Activated naive CD4-positive, alpha-beta T cell treated with anti-CD3 and anti-CD28 coated beads, Interleukin-2, amount 50 U/mL, for 24 hours (primary cell): ENCODE data around the gene DLGAP3.
A peak's percentile ranks its signal among the peaks of the same experiment; 100 is the strongest.

Experiments used
- H3K27ac Mint-ChIP-seq: one replicate; pipeline ENCODE4 v1.8.0; 2021; ENCODE audit warnings: mild to moderate bottlenecking, mixed read lengths
- H3K27me3 Mint-ChIP-seq: one replicate; pipeline ENCODE4 v1.8.0; 2021; ENCODE audit warnings: mixed read lengths
- H3K36me3 Mint-ChIP-seq: one replicate; pipeline ENCODE4 v1.8.0; 2021; ENCODE audit warnings: mixed read lengths
- H3K4me1 Mint-ChIP-seq: one replicate; pipeline ENCODE4 v1.8.0; 2021; ENCODE audit warnings: mixed read lengths
- H3K4me3 Mint-ChIP-seq: one replicate; pipeline ENCODE4 v1.8.0; 2021; ENCODE audit warnings: mild to moderate bottlenecking, mixed read lengths
- H3K9me3 Mint-ChIP-seq: one replicate; pipeline ENCODE4 v1.8.0; 2021; ENCODE audit warnings: mixed read lengths

DLGAP3 gene

GRCh38 chr1:34868230-34869049, 61.0 kb downstream of the DLGAP3 start:
- no peak overlapping the region for H3K4me3 Mint-ChIP-seq
- H3K27me3 Mint-ChIP-seq = peaks cover 9% of the 10 kb centered on the region
- no peaks in the 10 kb centered on the region for H3K36me3 Mint-ChIP-seq
- peaks cover 39% of the 10 kb centered on the region for H3K4me1 Mint-ChIP-seq
- H3K27ac Mint-ChIP-seq = no peak overlapping the region
- no peaks in the 10 kb centered on the region for H3K9me3 Mint-ChIP-seq

GRCh38 chr1:34867415-34867814, 62.0 kb downstream of the DLGAP3 start:
- no peaks in the 10 kb centered on the region for H3K36me3 Mint-ChIP-seq
- peak overlapping the region; percentile 64 for H3K4me3 Mint-ChIP-seq
- no peaks in the 10 kb centered on the region for H3K9me3 Mint-ChIP-seq
- H3K4me1 Mint-ChIP-seq = peaks cover 49% of the 10 kb centered on the region
- peaks cover 6% of the 10 kb centered on the region for H3K27me3 Mint-ChIP-seq
- H3K27ac Mint-ChIP-seq = peak overlapping the region; percentile 66

GRCh38 chr1:34866762-34867109, 62.7 kb downstream of the DLGAP3 start:
- H3K4me1 Mint-ChIP-seq = peaks cover 50% of the 10 kb centered on the region
- no peaks in the 10 kb centered on the region for H3K27me3 Mint-ChIP-seq
- H3K36me3 Mint-ChIP-seq = no peaks in the 10 kb centered on the region
- no peak overlapping the region for H3K27ac Mint-ChIP-seq
- peak overlapping the region; percentile 87 for H3K4me3 Mint-ChIP-seq
- no peaks in the 10 kb centered on the region for H3K9me3 Mint-ChIP-seq

- peak overlapping the region; percentile 92 for H3K27ac Mint-ChIP-seq
- peaks cover 45% of the 10 kb centered on the region for H3K4me1 Mint-ChIP-seq
- no peaks in the 10 kb centered on the region for H3K9me3 Mint-ChIP-seq
- no peaks in the 10 kb centered on the region for H3K27me3 Mint-ChIP-seq
- peak overlapping the region; percentile 87 for H3K4me3 Mint-ChIP-seq
- H3K36me3 Mint-ChIP-seq = no peaks in the 10 kb centered on the region
Measured at GRCh38 chr1:34865981-34866761, 63.3 kb downstream of the DLGAP3 start.

- H3K27me3 Mint-ChIP-seq = no peaks in the 10 kb centered on the region
- H3K36me3 Mint-ChIP-seq = no peaks in the 10 kb centered on the region
- H3K27ac Mint-ChIP-seq = peak overlapping the region; percentile 80
- peak overlapping the region; percentile 42 for H3K4me3 Mint-ChIP-seq
- no peaks in the 10 kb centered on the region for H3K9me3 Mint-ChIP-seq
- peaks cover 45% of the 10 kb centered on the region for H3K4me1 Mint-ChIP-seq
Measured at GRCh38 chr1:34865573-34865972, 63.9 kb downstream of the DLGAP3 start.

- Mint-ChIP-seq H3K27me3 (no peaks in the 10 kb centered on the region), H3K9me3 (no peaks in the 10 kb centered on the region), H3K36me3 (no peaks in the 10 kb centered on the region), H3K4me3 (peak overlapping the region; percentile 71), H3K27ac (peak overlapping the region; percentile 80), H3K4me1 (peaks cover 53% of the 10 kb centered on the region)
Measured at GRCh38 chr1:34864759-34865158, 64.7 kb downstream of the DLGAP3 start.

GRCh38 chr1:34863501-34863900, 65.9 kb downstream of the DLGAP3 start:
- Mint-ChIP-seq H3K27ac (peak overlapping the region; percentile 80), H3K4me1 (peaks cover 58% of the 10 kb centered on the region), H3K27me3 (no peaks in the 10 kb centered on the region), H3K9me3 (no peaks in the 10 kb centered on the region), H3K4me3 (no peak overlapping the region), H3K36me3 (no peaks in the 10 kb centered on the region)

- Mint-ChIP-seq H3K36me3 (no peaks in the 10 kb centered on the region), H3K27me3 (no peaks in the 10 kb centered on the region), H3K27ac (peak within 1 kb of the TSS; percentile 99), H3K4me1 (peaks cover 63% of the 10 kb centered on the region), H3K9me3 (no peaks in the 10 kb centered on the region), H3K4me3 (peak within 1 kb of the TSS; percentile 95)
Measured at GRCh38 chr1:34859446-34860200, 69.8 kb downstream of the DLGAP3 start, which contains the start of gene SMIM12. TSS of gene SMIM12 (minus strand) at chr1:34859749. CDS start at chr1:34855977, 3,772 bp downstream.

- Mint-ChIP-seq H3K36me3 (no peaks in the 10 kb centered on the region), H3K4me1 (peaks cover 56% of the 10 kb centered on the region), H3K9me3 (no peaks in the 10 kb centered on the region), H3K27me3 (no peaks in the 10 kb centered on the region), H3K27ac (peak overlapping the region; percentile 99), H3K4me3 (peak overlapping the region; percentile 95)
Measured at GRCh38 chr1:34858901-34859445, 70.5 kb downstream of the DLGAP3 start.

GRCh38 chr1:34856697-34857096, 72.8 kb downstream of the DLGAP3 start:
- Mint-ChIP-seq H3K4me3 (no peak overlapping the region), H3K4me1 (peaks cover 50% of the 10 kb centered on the region), H3K9me3 (no peaks in the 10 kb centered on the region), H3K27ac (peak overlapping the region; percentile 51), H3K27me3 (no peaks in the 10 kb centered on the region), H3K36me3 (no peaks in the 10 kb centered on the region)

GRCh38 chr1:34852677-34853217, 76.7 kb downstream of the DLGAP3 start:
- H3K4me3 Mint-ChIP-seq = no peak overlapping the region
- H3K27ac Mint-ChIP-seq = no peak overlapping the region
- no peaks in the 10 kb centered on the region for H3K27me3 Mint-ChIP-seq
- H3K36me3 Mint-ChIP-seq = peaks cover 6% of the 10 kb centered on the region
- peaks cover 40% of the 10 kb centered on the region for H3K4me1 Mint-ChIP-seq
- no peaks in the 10 kb centered on the region for H3K9me3 Mint-ChIP-seq

- H3K27ac Mint-ChIP-seq = no peak overlapping the region
- H3K4me1 Mint-ChIP-seq = peaks cover 29% of the 10 kb centered on the region
- H3K4me3 Mint-ChIP-seq = no peak overlapping the region
- H3K27me3 Mint-ChIP-seq = no peaks in the 10 kb centered on the region
- H3K36me3 Mint-ChIP-seq = peaks cover 6% of the 10 kb centered on the region
- H3K9me3 Mint-ChIP-seq = no peaks in the 10 kb centered on the region
Measured at GRCh38 chr1:34851431-34852105, 77.9 kb downstream of the DLGAP3 start.

- H3K4me3 Mint-ChIP-seq = no peak overlapping the region
- H3K4me1 Mint-ChIP-seq = peaks cover 26% of the 10 kb centered on the region
- H3K9me3 Mint-ChIP-seq = no peaks in the 10 kb centered on the region
- H3K27ac Mint-ChIP-seq = no peak overlapping the region
- peaks cover 6% of the 10 kb centered on the region for H3K36me3 Mint-ChIP-seq
- no peaks in the 10 kb centered on the region for H3K27me3 Mint-ChIP-seq
Measured at GRCh38 chr1:34850382-34850781, 79.1 kb downstream of the DLGAP3 start.

GRCh38 chr1:34847094-34847493, 82.4 kb downstream of the DLGAP3 start:
- Mint-ChIP-seq H3K27me3 (no peaks in the 10 kb centered on the region), H3K27ac (no peak overlapping the region), H3K9me3 (no peaks in the 10 kb centered on the region), H3K4me1 (peaks cover 22% of the 10 kb centered on the region), H3K4me3 (no peak overlapping the region), H3K36me3 (peaks cover 6% of the 10 kb centered on the region)

- peaks cover 8% of the 10 kb centered on the region for H3K36me3 Mint-ChIP-seq
- H3K27ac Mint-ChIP-seq = no peak overlapping the region
- peaks cover 22% of the 10 kb centered on the region for H3K4me1 Mint-ChIP-seq
- H3K9me3 Mint-ChIP-seq = no peaks in the 10 kb centered on the region
- no peak overlapping the region for H3K4me3 Mint-ChIP-seq
- H3K27me3 Mint-ChIP-seq = no peaks in the 10 kb centered on the region
Measured at GRCh38 chr1:34846265-34846664, 83.2 kb downstream of the DLGAP3 start.
